Prostate gland (tissue), 2 donors: ENCODE measurements around the gene PPP1R8.

Experiments used
- POLR2A ChIP-seq: fragments of 450-650 bp; IDR thresholded peaks from one replicate; pipeline ENCODE4 v1.6.1; 2016; ENCODE audit warnings: antibody characterized with exemption, mild to moderate bottlenecking
- POLR2AphosphoS5 ChIP-seq: sonication (generic); formaldehyde crosslinking; IDR thresholded peaks from one replicate; pipeline ENCODE4 v1.6.1; 2017; ENCODE audit warnings: antibody characterized with exemption
- TF ChIP-seq, protein P1 (sequence below), 4 experiments: fragments of 200-600 bp in 2 of 4; fragments of 450-650 bp in 2 of 4; sonication (generic) in 2 of 4; IDR thresholded peaks; 1 replicate in 3 of 4; 2 replicates in 1 of 4; pipeline ENCODE4 v1.5.1; 2016 to 2019; ENCODE audit warnings: antibody characterized with exemption in 4 of 4, mild to moderate bottlenecking in 2 of 4, moderate library complexity in 2 of 4

DNA sequence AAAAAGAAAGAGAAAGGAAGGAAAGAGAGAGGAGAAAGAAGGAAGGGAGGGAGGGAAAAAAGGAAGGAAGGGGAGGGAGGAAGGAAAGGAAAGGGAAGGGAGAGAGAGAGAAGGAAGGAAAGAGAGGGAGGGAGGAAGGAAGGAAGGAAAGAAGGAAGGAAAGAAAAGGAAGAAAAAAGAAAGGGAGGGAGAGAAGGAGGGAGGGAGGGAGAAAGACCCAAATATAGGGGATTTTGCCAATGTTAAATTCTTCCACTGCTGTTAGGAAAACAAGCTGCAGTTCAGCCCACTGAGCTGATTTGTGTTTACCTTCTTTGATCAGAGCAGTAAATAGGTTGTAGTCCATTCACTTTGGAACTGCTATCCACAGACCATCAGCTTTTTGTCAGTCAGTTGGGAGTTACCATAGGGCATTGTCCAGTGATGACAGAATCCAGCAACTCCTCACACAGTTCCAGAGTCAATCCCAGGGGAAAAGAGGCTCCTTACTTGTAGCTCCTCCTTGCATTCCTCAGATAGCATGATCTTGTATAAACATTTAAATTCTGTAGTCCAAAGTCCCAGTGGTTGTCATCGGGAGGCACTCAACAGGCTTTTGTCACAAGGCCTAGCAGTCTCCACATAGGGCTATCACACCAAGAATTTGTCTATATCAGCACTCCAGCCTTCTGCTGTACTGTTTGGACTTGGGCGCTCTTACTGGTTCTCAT, 13.5 kb upstream of the PPP1R8 start:
- TF ChIP-seq, protein P1, sequence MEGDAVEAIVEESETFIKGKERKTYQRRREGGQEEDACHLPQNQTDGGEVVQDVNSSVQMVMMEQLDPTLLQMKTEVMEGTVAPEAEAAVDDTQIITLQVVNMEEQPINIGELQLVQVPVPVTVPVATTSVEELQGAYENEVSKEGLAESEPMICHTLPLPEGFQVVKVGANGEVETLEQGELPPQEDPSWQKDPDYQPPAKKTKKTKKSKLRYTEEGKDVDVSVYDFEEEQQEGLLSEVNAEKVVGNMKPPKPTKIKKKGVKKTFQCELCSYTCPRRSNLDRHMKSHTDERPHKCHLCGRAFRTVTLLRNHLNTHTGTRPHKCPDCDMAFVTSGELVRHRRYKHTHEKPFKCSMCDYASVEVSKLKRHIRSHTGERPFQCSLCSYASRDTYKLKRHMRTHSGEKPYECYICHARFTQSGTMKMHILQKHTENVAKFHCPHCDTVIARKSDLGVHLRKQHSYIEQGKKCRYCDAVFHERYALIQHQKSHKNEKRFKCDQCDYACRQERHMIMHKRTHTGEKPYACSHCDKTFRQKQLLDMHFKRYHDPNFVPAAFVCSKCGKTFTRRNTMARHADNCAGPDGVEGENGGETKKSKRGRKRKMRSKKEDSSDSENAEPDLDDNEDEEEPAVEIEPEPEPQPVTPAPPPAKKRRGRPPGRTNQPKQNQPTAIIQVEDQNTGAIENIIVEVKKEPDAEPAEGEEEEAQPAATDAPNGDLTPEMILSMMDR (IDR thresholded peaks at IDR 0.05) = no peak
- TF ChIP-seq POLR2AphosphoS5 = no peak
- TF ChIP-seq POLR2A = no peak
